GM19035 (cell line): ENCODE results near the gene GTF2I.
"Not testable (repeated sequence)": the region's sequence is repeated elsewhere in the genome, so short reads cannot be mapped to it uniquely, and the experiment has no call there.

ENCODE experiments used
- ATAC-seq: cut with Tn5 transposase; IDR thresholded peaks from one replicate; pipeline ENCODE4 v1.9.1; 2021; ENCODE audit not compliant: unreplicated experiment

Gene GTF2I

DNA sequence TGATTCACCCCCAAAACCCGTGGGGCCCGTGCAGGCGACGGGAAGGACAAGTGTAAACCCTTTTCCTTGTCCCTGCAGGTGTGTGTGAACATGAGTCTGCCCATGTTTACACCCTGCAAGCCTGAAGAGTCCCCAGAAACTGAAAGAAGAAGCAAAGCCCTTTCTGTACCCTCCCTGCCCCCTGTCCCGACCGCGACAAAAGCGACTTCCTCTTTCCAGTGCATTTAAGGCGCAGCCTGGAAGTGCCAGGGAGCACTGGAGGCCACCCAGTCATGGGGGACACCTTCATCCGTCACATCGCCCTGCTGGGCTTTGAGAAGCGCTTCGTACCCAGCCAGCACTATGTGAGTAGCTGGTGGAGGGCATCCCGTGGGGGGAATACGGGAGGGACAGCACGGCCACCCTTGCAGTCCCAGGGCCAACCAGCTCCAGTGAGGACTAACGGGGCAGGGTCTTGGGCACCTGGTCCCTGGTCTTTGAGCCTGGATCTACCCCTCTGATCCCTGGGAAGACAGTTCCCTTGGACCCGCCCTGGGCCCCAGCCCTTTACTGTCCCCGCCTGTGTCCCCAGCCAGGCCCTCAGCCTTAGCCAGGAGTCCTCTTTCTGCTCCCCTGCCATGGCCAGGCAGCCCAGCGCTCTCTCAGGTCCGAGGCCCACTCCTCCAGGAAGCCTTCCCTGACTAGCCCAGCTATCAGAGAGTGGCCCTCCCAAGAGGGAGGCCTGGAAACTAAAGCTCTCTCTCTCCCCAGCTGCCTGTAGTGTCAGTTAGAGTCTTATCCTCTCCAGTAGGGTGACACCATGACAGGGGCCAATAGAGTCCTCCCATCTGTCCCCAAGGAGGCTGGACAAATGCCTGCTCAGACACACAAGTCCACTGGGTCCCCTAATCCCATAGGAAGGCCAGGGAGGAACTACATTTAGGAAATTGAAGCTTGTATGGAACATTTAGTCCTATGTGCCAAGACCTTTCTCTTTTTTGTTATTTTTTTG lies 116.5 kb downstream of the GTF2I start, which contains the start of gene NCF1:
Gene NCF1, plus strand, starts transcription at position 252 of the 991 bp plus-strand sequence. Its CDS starts 21 bp downstream, at position 273.
- ATAC-seq: peak; percentile 79

DNA sequence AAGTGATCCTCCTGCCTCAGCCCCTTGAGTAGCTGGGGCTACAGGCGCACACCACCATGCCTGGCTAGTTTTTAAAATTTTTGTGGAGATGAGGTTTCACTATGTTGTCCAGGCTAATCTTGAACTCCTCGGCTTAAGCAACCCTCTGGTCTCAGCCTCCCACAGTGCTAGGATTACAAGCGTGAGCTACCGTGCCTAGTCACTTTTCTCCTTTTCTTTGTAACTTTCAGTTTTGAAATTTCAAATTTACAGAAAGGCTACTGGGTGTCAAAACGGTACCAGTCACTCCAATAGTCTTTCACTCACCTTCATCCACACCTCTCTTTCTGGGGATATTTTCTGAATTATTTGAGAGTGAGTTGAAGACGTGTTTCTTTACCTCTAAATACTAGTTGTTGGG lies 117.6 kb downstream of the GTF2I start:
- ATAC-seq: not testable (repeated sequence)

DNA sequence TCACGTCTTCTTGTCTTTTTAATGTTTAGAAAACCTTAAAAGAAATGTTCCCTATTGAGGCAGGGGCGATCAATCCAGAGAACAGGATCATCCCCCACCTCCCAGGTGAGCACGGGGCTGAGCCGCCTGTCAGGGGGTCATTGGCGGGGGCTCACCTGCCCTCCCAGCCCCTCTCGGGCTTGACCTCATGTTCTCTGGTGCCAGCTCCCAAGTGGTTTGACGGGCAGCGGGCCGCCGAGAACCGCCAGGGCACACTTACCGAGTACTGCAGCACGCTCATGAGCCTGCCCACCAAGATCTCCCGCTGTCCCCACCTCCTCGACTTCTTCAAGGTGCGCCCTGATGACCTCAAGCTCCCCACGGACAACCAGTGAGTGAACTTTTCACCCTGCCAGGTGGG lies 121.5 kb downstream of the GTF2I start:
- not testable (repeated sequence) for ATAC-seq

DNA sequence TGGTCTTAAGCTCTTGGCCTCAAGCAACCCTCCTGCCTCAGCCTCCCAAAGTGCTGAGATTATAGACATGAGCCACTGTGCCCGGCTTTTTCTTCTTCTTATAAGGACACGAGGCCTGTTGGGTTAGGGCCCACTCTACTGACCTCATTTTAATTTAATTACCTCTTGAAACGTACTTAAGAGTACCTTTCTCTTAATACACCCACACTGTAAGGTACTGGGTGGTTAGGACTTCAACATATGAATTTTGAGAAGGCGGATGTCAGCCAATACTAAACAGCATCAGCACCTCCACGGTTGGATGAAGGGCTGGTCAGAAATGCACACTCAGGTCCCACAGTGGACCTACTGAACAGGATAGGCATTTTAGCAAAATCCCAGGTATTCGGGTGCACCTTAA lies 124.2 kb downstream of the GTF2I start:
- not testable (repeated sequence) for ATAC-seq

DNA sequence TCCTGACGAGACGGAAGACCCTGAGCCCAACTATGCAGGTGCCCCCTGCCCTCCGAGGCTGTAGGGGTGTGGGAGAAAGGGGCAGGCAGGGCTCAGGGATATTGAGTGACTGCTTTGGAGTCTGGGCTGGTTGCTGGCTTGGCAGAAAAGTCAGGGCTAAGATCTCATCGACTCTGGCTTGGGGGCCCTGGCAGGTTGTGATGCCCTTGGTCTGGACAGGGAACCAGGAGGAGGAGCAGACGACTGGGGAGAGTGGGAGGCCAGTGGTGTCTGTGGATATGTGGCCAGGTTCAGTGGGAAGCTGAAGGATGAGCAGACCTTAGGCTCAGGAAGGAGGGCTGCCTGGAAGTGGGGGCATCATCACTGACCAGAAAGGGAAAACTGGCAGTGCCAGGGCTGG lies 126.1 kb downstream of the GTF2I start:
- not testable (repeated sequence) for ATAC-seq

DNA sequence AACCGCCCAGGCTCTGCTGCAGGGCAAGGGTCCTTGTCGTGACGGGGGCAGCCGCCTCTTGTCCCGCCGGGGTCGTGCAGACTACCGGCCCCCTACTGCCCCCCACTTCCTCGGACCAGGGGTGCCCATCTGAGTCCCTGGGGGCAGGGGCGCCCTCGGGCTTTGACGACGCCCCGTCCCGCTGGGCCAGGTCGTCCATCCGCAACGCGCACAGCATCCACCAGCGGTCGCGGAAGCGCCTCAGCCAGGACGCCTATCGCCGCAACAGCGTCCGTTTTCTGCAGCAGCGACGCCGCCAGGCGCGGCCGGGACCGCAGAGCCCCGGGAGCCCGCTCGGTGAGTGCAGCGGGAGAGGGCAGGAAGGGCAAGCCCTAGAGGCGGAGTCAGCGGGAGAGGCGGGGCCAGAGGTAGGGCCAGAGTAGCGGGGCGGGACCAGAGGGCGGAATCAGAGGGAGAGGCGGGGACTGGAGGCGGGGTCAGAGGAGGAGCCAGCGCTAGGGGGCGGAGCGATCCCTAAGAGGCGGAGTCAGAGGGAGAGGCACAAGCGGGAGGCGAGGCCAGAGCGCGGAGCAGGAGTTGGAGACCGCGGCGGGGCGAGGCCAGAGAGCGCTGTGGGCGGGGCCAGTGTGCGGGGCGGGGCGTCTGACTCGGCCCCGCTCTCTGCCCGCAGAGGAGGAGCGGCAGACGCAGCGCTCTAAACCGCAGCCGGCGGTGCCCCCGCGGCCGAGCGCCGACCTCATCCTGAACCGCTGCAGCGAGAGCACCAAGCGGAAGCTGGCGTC lies 131.0 kb downstream of the GTF2I start:
- peak; percentile 86 for ATAC-seq

DNA sequence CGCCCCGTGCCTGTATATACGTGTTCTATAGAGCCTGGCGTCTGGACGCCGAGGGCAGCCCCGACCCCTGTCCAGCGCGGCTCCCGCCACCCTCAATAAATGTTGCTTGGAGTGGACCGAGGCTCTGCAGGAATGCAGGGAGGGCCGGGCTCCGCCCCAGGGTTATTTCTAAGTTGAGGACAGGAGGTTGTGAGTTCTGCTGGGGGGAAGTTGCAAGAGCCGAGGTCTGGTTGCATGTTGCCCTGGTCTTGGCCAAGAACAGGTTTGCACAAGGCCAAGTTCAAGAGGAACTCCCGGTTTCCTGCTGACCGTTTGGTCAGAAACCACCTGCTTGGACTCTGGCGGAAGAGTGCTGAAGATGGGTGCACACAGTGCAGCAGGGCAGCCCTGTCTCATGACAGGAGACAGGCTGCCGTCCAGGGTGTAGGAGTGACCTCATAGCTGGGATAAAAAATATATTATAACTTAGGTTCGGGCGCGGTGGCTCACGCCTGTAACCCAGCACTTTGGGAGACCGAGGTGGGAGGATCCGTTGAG lies 131.8 kb downstream of the GTF2I start:
- not testable (repeated sequence) for ATAC-seq

DNA sequence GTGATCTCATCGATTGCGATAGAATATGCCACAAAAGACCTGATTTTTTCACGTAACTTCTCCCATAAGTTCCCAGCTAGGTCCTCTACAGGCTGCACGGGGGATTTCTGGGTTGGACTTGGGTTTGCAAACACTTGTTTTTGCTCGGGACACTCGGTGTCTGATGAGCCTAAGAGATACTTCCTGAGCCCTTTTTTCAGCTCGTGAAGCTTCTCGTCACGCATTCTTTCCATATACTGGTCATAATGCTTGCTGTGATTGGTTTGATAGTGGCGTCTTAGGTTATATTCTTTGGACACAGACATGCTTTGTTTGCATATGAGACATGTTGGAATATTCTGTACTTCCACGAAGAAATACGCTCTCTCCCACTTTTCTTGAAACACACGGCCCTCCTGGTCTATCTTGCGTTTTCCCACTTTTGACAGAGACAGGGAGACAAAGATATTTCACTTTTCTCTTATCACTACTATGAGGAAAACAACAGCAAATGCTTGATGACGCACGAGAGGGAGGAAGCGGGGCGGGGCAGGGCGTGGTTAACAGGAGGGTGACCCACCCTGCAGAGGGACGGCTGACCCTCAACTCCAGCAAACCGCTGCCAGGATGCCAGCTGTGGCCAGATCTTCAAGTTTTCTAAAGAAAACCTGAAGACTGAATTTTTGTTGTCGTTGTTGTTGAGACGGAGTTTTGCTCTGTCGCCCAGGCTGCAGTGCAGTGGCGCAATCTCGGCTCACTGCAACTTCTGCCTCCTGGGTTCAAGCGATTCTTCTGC lies 140.5 kb downstream of the GTF2I start:
- not testable (repeated sequence) for ATAC-seq

DNA sequence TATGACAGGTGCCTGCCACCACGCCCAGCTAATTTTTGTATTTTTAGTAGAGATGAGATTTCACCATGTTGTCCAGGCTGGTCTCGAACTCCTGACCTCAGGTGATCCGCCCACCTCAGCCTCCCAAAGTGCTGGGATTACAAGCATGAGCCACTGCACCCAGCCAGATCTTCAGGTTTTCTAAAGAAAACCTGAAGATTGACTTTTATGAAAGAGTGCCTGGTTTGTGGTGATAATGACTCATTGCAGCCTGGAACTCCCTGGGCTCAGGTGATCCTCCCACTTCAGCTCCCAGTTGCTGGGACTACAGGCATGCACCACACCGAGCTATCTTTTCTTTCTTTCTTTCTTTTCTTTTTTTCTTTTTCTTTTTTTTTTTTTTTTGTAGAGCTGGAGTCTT lies 141.1 kb downstream of the GTF2I start:
- ATAC-seq: not testable (repeated sequence)
